Neural cell (in vitro differentiated cells): ENCODE results near the gene HS3ST3B1. TPM values are rescaled to one million over a fixed set of nuclear protein-coding genes. Genes with fewer than 3 reads are reported as not detected.

ENCODE experiments used
- H2AFZ ChIP-seq: fragments of 200-600, 300-800 bp; sonication (generic), shearing (Covaris generic); 2 replicates; pipeline ENCODE4 v1.6.0; 2014; ENCODE audit warnings: low read depth, mild to moderate bottlenecking, antibody characterized with exemption, low read length, moderate library complexity
- H3F3A ChIP-seq: fragments of 200-600 bp; shearing (Covaris generic); 2 replicates; pipeline ENCODE4 v1.6.1; 2016; ENCODE audit warnings: mild to moderate bottlenecking, moderate library complexity, mixed read lengths, antibody characterized with exemption, low read length; ENCODE audit not compliant: insufficient read depth, poor library complexity, severe bottlenecking
- H3K27ac ChIP-seq: fragments of 200-600, 300-800 bp; sonication (generic), shearing (Covaris generic); 2 replicates; pipeline ENCODE4 v1.5.1; 2014; ENCODE audit warnings: mild to moderate bottlenecking, low read length, moderate library complexity
- H3K27me3 ChIP-seq: fragments of 300-800, 200-600 bp; sonication (generic), shearing (Covaris generic); 2 replicates; pipeline ENCODE4 v1.6.0; 2014; ENCODE audit warnings: mild to moderate bottlenecking, low read depth, low read length, moderate library complexity; ENCODE audit not compliant: insufficient read depth
- H3K36me3 ChIP-seq: fragments of 300-800, 200-600 bp; sonication (generic), shearing (Covaris generic); 2 replicates; pipeline ENCODE4 v1.5.1; 2014; ENCODE audit warnings: mild to moderate bottlenecking, antibody characterized with exemption, low read length, moderate library complexity; ENCODE audit not compliant: insufficient read depth
- H3K4me2 ChIP-seq: fragments of 300-800, 200-600 bp; sonication (generic), shearing (Covaris generic); 2 replicates; pipeline ENCODE4 v1.6.0; 2014; ENCODE audit warnings: mild to moderate bottlenecking, low read length
- H3K4me3 ChIP-seq: fragments of 300-800, 200-600 bp; sonication (generic), shearing (Covaris generic); 2 replicates; pipeline ENCODE4 v1.5.1; 2014; ENCODE audit warnings: mild to moderate bottlenecking, low read length, moderate library complexity
- H3K79me2 ChIP-seq: fragments of 200-600 bp; shearing (Covaris generic); replicated peaks from 2 replicates; pipeline ENCODE4 v1.6.0; 2014; ENCODE audit warnings: mild to moderate bottlenecking, low read length, moderate library complexity; ENCODE audit not compliant: insufficient read depth
- H3K9ac ChIP-seq: fragments of 300-800, 200-600 bp; sonication (generic), shearing (Covaris generic); 2 replicates; pipeline ENCODE4 v1.6.1; 2016; ENCODE audit warnings: mild to moderate bottlenecking, low read length, mixed read lengths
- H3K9me2 ChIP-seq: fragments of 200-600 bp; shearing (Covaris generic); 2 replicates; pipeline ENCODE4 v1.6.1; 2016; ENCODE audit warnings: mild to moderate bottlenecking, low read length, mixed read lengths; ENCODE audit not compliant: insufficient read depth
- H3K9me3 ChIP-seq: fragments of 200-600, 300-800 bp; sonication (generic), shearing (Covaris generic); 2 replicates; pipeline ENCODE4 v1.6.1; 2016; ENCODE audit warnings: mild to moderate bottlenecking, mixed run types, low read length, moderate library complexity, mixed read lengths
- H4K20me1 ChIP-seq: fragments of 200-600 bp; shearing (Covaris generic); 2 replicates; pipeline ENCODE4 v1.6.1; 2016; ENCODE audit warnings: mild to moderate bottlenecking, mixed run types; ENCODE audit not compliant: insufficient read depth
- EP300 ChIP-seq: fragments of 450-650 bp; conservative IDR thresholded peaks from 2 replicates; pipeline ENCODE4 v1.6.1; 2014; ENCODE audit warnings: antibody characterized with exemption, mild to moderate bottlenecking, moderate library complexity; ENCODE audit not compliant: poor library complexity, severe bottlenecking
- EZH2 ChIP-seq: fragments of 200-600, 300-800 bp; shearing (Covaris generic), sonication (generic); IDR thresholded peaks from 2 replicates; pipeline ENCODE4 v1.6.1; 2014; ENCODE audit warnings: antibody characterized with exemption, low read length, borderline replicate concordance, mild to moderate bottlenecking; ENCODE audit not compliant: insufficient read depth, poor library complexity, severe bottlenecking
- MXI1 ChIP-seq: fragments of 450-650 bp; conservative IDR thresholded peaks from 2 replicates; pipeline ENCODE4 v1.6.1; 2014; ENCODE audit warnings: antibody characterized with exemption, mild to moderate bottlenecking; ENCODE audit not compliant: poor library complexity, severe bottlenecking
- POLR2AphosphoS5 ChIP-seq: IDR thresholded peaks from 2 replicates; pipeline ENCODE4 v1.6.1; 2012
- RAD21 ChIP-seq: fragments of 450-650 bp; conservative IDR thresholded peaks from 2 replicates; pipeline ENCODE4 v1.6.1; 2014; ENCODE audit warnings: antibody characterized with exemption, mild to moderate bottlenecking, moderate library complexity
- SMC3 ChIP-seq: fragments of 450-650 bp; conservative IDR thresholded peaks from 2 replicates; pipeline ENCODE4 v1.6.1; 2014; ENCODE audit warnings: antibody characterized with exemption, mild to moderate bottlenecking, moderate library complexity; ENCODE audit not compliant: poor library complexity
- TAF1 ChIP-seq: IDR thresholded peaks from 2 replicates; pipeline ENCODE4 v1.6.1; 2012; ENCODE audit warnings: low read depth
- polyA minus RNA-seq: library from RNA; depleted of rRNA, polyadenylated mRNA; stranded (reverse); fragments of >200 nt; gene quantifications from 2 replicates; pipeline ENCODE4 v1.2.3, GENCODE V29; 2014
- polyA plus RNA-seq: library from polyadenylated mRNA; depleted of rRNA; stranded (reverse); fragments of >200 nt; gene quantifications from 2 replicates; pipeline ENCODE4 v1.2.3, GENCODE V29; 2014
- TF ChIP-seq, protein P1 (sequence below): fragments of 450-650 bp; IDR thresholded peaks from 2 replicates; pipeline ENCODE4 v1.5.1; 2014; ENCODE audit warnings: antibody characterized with exemption, mild to moderate bottlenecking, moderate library complexity; ENCODE audit not compliant: poor library complexity, severe bottlenecking
- TF ChIP-seq, protein P2 (sequence below): IDR thresholded peaks from 2 replicates; pipeline ENCODE4 v1.6.1; 2012; ENCODE audit warnings: borderline replicate concordance

Gene HS3ST3B1
- polyA plus RNA-seq (0.56 and 0.58 TPM in 2 replicates), polyA minus RNA-seq (2.7 TPM in 2 replicates)

DNA sequence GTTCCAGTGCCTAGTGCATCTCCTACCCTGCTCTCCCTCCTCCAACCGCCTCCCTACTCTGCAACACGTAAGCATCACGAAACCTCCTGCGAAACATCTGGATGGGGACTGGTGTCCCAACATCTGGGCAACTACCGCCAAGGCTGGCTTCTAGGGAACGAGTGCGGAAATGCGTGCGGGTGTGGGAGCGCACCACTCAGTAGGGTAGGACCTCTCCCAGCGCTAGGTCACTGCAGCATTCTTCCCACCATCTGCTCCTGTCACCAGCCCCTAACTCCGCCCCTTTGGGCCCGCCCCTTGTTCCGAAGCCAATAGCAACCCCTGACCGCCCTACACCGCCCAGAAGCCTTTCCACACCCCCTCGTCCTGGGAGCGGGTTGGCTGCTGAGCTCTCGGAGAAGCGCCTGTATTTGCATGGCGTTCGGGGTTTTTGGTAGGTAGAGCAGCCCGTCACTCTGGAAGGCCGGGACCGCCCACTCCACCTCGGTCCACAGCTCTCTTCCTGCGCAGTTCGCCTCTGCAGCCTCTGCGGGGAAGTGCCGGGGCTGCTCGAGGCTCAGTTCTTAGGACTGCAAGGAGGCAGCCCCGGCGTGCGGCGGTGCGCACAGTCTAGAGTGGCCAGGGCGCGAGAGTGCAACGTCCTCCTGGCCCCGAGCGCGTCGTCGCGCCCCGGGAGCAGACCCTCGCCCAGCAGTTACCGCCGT is at the start of gene HS3ST3B1:
HS3ST3B1 (plus strand) TSS at position 507 of the 704 bp plus-strand sequence. CDS start 438 bp downstream, outside the sequence.
- no peaks in the 10 kb centered on the region for H3K79me2 ChIP-seq
- no peaks in the 10 kb centered on the region for H4K20me1 ChIP-seq
- peak within 1 kb of the TSS; percentile 79 for H3K4me2 ChIP-seq
- H3K9me3 ChIP-seq, result no peaks in the 10 kb centered on the region
- H3K27me3 ChIP-seq, result peaks cover 95% of the 10 kb centered on the region
- H3K27ac ChIP-seq, result no peak within 1 kb of the TSS
- H3K9ac ChIP-seq, result peak within 1 kb of the TSS; percentile 44
- H3F3A ChIP-seq, result no peaks in the 10 kb centered on the region
- H3K4me3 ChIP-seq, result peak within 1 kb of the TSS; percentile 85
- H2AFZ ChIP-seq, result no peak within 1 kb of the TSS
- H3K9me2 ChIP-seq, result no peaks in the 10 kb centered on the region
- no peaks in the 10 kb centered on the region for H3K36me3 ChIP-seq
- TF ChIP-seq MXI1, result peak; percentile 42
- TF ChIP-seq POLR2AphosphoS5, result peak; percentile 15
- peak; percentile 70 for TF ChIP-seq SMC3
- TF ChIP-seq, protein P1, sequence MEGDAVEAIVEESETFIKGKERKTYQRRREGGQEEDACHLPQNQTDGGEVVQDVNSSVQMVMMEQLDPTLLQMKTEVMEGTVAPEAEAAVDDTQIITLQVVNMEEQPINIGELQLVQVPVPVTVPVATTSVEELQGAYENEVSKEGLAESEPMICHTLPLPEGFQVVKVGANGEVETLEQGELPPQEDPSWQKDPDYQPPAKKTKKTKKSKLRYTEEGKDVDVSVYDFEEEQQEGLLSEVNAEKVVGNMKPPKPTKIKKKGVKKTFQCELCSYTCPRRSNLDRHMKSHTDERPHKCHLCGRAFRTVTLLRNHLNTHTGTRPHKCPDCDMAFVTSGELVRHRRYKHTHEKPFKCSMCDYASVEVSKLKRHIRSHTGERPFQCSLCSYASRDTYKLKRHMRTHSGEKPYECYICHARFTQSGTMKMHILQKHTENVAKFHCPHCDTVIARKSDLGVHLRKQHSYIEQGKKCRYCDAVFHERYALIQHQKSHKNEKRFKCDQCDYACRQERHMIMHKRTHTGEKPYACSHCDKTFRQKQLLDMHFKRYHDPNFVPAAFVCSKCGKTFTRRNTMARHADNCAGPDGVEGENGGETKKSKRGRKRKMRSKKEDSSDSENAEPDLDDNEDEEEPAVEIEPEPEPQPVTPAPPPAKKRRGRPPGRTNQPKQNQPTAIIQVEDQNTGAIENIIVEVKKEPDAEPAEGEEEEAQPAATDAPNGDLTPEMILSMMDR, result peak; percentile 71
- TF ChIP-seq EP300, result no peak
- TF ChIP-seq EZH2, result no peak
- TF ChIP-seq, protein P2, sequence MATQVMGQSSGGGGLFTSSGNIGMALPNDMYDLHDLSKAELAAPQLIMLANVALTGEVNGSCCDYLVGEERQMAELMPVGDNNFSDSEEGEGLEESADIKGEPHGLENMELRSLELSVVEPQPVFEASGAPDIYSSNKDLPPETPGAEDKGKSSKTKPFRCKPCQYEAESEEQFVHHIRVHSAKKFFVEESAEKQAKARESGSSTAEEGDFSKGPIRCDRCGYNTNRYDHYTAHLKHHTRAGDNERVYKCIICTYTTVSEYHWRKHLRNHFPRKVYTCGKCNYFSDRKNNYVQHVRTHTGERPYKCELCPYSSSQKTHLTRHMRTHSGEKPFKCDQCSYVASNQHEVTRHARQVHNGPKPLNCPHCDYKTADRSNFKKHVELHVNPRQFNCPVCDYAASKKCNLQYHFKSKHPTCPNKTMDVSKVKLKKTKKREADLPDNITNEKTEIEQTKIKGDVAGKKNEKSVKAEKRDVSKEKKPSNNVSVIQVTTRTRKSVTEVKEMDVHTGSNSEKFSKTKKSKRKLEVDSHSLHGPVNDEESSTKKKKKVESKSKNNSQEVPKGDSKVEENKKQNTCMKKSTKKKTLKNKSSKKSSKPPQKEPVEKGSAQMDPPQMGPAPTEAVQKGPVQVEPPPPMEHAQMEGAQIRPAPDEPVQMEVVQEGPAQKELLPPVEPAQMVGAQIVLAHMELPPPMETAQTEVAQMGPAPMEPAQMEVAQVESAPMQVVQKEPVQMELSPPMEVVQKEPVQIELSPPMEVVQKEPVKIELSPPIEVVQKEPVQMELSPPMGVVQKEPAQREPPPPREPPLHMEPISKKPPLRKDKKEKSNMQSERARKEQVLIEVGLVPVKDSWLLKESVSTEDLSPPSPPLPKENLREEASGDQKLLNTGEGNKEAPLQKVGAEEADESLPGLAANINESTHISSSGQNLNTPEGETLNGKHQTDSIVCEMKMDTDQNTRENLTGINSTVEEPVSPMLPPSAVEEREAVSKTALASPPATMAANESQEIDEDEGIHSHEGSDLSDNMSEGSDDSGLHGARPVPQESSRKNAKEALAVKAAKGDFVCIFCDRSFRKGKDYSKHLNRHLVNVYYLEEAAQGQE, result no peak
- peak; percentile 69 for TF ChIP-seq RAD21
- TF ChIP-seq TAF1, result peak; percentile 28

DNA sequence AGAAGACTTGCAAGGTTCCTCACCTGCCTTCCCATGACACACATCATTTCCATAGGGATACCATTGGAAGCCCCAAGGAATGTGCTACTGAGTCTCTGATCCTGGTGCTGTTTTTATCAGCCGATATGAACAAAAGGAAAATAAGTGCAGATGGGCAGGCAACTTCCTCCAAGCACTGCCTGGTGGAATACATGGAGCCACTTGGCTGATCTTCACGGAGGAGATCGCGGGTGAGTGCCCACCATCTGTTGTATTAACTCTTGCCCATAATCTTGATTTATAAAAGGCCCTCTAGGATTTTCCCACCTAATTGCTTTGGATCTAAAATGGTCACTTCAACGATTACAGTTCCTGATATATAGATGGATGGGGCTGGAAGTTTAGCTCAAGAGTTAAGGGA is 39.5 kb upstream of the HS3ST3B1 start:
- H3K9ac ChIP-seq, result no peak overlapping the region
- no peaks in the 10 kb centered on the region for H3K9me3 ChIP-seq
- H3K79me2 ChIP-seq, result no peaks in the 10 kb centered on the region
- no peaks in the 10 kb centered on the region for H3F3A ChIP-seq
- H4K20me1 ChIP-seq, result no peaks in the 10 kb centered on the region
- H3K27me3 ChIP-seq, result no peaks in the 10 kb centered on the region
- H3K4me3 ChIP-seq, result no peak overlapping the region
- no peak overlapping the region for H3K27ac ChIP-seq
- no peak overlapping the region for H3K4me2 ChIP-seq
- H2AFZ ChIP-seq, result no peak overlapping the region
- no peaks in the 10 kb centered on the region for H3K9me2 ChIP-seq
- no peaks in the 10 kb centered on the region for H3K36me3 ChIP-seq
- no peak for TF ChIP-seq SMC3
- TF ChIP-seq POLR2AphosphoS5, result no peak
- no peak for TF ChIP-seq TAF1
- no peak for TF ChIP-seq MXI1
- TF ChIP-seq, protein P1, result no peak
- no peak for TF ChIP-seq RAD21
